ENCODE data around the gene TRIP11.
"Not testable (repeated sequence)": the region's sequence is repeated elsewhere in the genome, so short reads cannot be mapped to it uniquely, and the experiment has no call there.

The TRIP11 gene

GRCh38 chr14:92039719-92040430 lies at the start of gene TRIP11:
TRIP11 (minus strand) TSS chr14:92040059; CDS start chr14:92039685, 374 bp downstream.
- peak; percentile 66 for DNase-seq (ENCODE audit: low read depth)

- no peak for DNase-seq (ENCODE audit: low read depth)
Observed at GRCh38 chr14:92088494-92088893, 48.6 kb upstream of the TRIP11 start.

GRCh38 chr14:92074555-92074954 lies 34.7 kb upstream of the TRIP11 start:
- DNase-seq (ENCODE audit: low read depth), result no peak

- no peak for DNase-seq (ENCODE audit: low read depth)
Observed at GRCh38 chr14:92058006-92058917, 18.4 kb upstream of the TRIP11 start.

- DNase-seq (ENCODE audit: low read depth), result no peak
Observed at GRCh38 chr14:92049781-92050180, 9.9 kb upstream of the TRIP11 start.

GRCh38 chr14:92049221-92049620 lies 9.4 kb upstream of the TRIP11 start:
- DNase-seq (ENCODE audit: low read depth), result not testable (repeated sequence)

GRCh38 chr14:92045904-92046303 lies 6.0 kb upstream of the TRIP11 start:
- not testable (repeated sequence) for DNase-seq (ENCODE audit: low read depth)

- not testable (repeated sequence) for DNase-seq (ENCODE audit: low read depth)
Observed at GRCh38 chr14:92041766-92042165, 1.9 kb upstream of the TRIP11 start.

- no peak for DNase-seq (ENCODE audit: low read depth)
Observed at GRCh38 chr14:92041203-92041602, 1.3 kb upstream of the TRIP11 start.

GRCh38 chr14:92040431-92041051 lies 682 bp upstream of the TRIP11 start:
- peak; percentile 15 for DNase-seq (ENCODE audit: low read depth)

GRCh38 chr14:92039063-92039718 lies 668 bp downstream of the TRIP11 start:
- peak; percentile 39 for DNase-seq (ENCODE audit: low read depth)

- DNase-seq (ENCODE audit: low read depth), result no peak
Observed at GRCh38 chr14:92037989-92038388, 1.9 kb downstream of the TRIP11 start.

GRCh38 chr14:92035890-92036289 lies 4.0 kb downstream of the TRIP11 start:
- no peak for DNase-seq (ENCODE audit: low read depth)

GRCh38 chr14:92033906-92034687 lies 5.8 kb downstream of the TRIP11 start:
- no peak for DNase-seq (ENCODE audit: low read depth)

GRCh38 chr14:92033433-92033832 lies 6.4 kb downstream of the TRIP11 start:
- DNase-seq (ENCODE audit: low read depth), result no peak

- DNase-seq (ENCODE audit: low read depth), result no peak
Observed at GRCh38 chr14:92026548-92027190, 13.2 kb downstream of the TRIP11 start.

- no peak for DNase-seq (ENCODE audit: low read depth)
Observed at GRCh38 chr14:92022036-92022435, 17.8 kb downstream of the TRIP11 start.

GRCh38 chr14:92021523-92021922 lies 18.3 kb downstream of the TRIP11 start:
- no peak for DNase-seq (ENCODE audit: low read depth)

- DNase-seq (ENCODE audit: low read depth), result no peak
Observed at GRCh38 chr14:92014040-92014439, 25.8 kb downstream of the TRIP11 start.

- no peak for DNase-seq (ENCODE audit: low read depth)
Observed at GRCh38 chr14:92012121-92012748, 27.6 kb downstream of the TRIP11 start.

Data from HS-27A (cell line).